NOMO-1 treated with dmso at 0.1 percent for 144 hours (cell line): Measurements from ENCODE around the gene NEU4.
A peak's percentile ranks its signal among the peaks of the same experiment; 100 is the strongest.
"Not testable (repeated sequence)": the region's sequence is repeated elsewhere in the genome, so short reads cannot be mapped to it uniquely, and the experiment has no call there.

Experiments
- DNase-seq: peaks from one replicate; lab custom pipeline; 2025; ENCODE audit not compliant: unreplicated experiment; lab: John Stamatoyannopoulos, UW

The NEU4 gene

DNA sequence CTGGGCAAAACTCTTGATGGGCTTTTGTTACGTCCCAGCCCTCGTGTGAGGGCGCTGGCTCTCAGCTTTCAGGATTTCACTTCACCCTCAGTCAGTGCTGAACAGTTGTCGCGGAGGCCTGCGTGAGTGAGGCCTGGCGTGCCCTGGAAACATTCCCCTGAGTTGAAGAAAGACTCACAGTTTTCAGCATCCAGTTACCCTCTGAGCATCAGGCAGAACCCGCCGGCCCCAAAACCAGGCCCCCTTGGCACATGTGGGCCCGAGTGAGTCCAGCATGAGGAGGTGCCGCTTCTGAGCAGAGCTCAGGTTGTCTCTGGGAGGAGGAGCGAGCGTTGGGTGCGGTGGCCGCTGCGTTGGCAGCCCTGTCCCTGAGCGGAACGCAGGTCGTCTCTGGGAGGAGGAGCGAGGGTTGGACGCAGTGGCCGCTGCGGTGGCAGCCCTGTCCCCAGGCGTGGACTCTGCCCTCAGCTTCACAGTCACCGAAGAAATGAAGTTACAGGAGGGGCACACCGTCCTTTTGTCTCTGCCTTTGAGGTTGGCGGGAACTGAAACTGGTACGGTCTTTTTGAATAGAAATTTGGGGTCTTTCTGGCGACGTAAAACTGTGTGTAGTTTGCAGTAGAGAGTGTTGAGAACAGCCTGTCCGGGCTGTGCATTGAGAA lies at the start of gene NEU4:
NEU4 (plus strand) TSS at position 473 of the 662 bp plus-strand sequence. CDS start 5,292 bp downstream, outside the sequence.
- no peak for DNase-seq

DNA sequence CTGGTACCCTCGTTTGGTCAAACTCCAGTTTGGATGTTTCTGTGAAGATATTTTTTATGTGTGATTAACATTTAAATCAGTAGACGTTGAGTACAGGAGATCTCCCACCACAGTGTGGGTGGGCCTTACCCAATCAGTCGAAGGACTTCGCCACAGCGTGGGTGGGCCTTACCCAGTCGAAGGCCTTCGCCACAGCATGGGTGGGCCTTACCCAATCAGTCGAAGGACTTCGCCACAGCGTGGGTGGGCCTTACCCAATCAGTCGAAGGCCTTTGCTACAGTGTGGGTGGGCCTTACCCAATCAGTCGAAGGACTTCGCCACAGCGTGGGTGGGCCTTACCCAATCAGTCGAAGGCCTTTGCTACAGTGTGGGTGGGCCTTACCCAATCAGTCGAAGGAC lies 49.1 kb upstream of the NEU4 start:
- not testable (repeated sequence) for DNase-seq

- no peak for DNase-seq
Observed at GRCh38 chr2:241760301-241760771, 48.7 kb upstream of the NEU4 start.

- DNase-seq: no peak
Observed at GRCh38 chr2:241762321-241762932, 46.6 kb upstream of the NEU4 start.

- peak; percentile 20 for DNase-seq
Observed at GRCh38 chr2:241762933-241763369, 46.0 kb upstream of the NEU4 start.

DNA sequence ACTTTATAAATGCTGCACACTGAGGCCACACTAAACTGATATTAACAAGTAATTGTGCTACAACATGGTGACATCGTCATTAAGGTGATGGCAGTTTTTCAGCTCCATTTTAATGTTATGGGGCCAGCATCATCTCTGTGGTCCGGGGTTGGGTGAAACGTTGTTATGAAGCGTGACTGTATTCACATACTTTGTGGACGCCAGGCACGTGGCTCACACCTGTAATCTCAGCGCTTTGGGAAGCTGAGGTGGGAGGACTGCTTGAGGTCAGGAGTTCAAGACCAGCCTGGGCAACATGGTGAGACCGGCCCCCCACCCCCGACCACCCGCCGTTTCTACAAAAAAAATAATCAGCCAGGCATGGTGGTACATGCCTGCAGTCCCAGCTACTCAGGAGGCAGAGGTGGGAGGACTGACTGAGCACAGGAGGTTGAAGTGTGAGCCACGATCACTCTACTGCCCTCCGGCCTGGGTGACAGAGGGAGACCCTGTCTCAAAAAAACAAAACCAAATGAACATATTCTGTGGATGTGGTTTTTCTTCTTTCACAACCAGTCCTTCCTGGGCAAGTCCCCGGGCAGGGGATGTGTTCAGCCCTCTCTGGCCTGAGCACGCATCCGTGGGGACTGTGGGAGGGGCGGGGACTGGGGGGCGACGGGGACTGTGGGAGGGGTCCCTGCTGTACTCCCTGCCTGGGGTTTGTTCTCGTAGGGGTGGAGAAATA lies 45.3 kb upstream of the NEU4 start:
- no peak for DNase-seq

DNA sequence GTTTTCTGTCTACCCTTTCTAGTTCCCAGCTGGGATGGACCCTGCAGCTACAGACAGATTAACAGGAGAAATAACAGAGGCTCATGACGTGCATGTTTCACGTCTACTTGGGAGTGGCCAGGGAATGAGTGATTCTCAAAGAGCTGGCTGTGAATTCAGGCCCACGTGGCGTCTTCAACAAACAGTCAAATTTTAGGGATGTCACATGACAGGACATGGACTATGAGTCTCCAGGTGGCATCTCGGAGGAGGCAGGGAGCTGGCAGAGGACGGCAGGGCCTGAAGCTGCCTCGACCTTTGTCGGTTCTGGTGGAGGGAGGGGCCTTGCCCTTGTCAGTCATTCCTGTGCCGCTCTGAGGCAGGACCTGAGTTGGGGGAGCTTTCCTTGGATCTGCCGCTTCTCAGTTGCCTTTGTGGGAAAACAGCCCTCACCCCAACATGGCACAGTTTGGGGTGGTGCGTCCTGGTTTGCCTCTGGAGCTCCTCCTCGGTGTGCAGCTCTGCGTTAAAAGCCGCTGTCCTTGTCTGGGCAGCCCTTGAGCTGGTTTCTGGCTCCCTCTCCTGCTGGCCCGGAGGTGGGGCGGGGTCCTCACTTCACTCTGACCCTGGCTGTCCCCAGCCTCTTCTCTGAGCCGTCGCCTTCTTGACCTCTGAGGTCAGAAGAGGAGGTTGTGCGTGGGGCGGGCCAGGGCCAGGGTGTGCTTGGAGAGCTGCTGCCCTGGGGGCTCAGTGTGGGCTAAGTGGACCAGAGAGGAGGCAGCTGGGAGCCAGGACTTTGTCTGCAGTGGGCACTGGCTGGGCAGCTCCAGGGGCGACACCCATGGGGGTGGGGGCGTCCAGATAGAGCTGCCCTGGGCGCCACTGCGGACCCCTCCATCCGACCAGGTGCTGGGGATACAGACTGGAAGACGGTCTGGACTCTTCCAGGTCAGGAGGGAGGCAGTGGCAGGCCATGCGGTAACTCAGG lies 44.4 kb upstream of the NEU4 start:
- DNase-seq: no peak

DNA sequence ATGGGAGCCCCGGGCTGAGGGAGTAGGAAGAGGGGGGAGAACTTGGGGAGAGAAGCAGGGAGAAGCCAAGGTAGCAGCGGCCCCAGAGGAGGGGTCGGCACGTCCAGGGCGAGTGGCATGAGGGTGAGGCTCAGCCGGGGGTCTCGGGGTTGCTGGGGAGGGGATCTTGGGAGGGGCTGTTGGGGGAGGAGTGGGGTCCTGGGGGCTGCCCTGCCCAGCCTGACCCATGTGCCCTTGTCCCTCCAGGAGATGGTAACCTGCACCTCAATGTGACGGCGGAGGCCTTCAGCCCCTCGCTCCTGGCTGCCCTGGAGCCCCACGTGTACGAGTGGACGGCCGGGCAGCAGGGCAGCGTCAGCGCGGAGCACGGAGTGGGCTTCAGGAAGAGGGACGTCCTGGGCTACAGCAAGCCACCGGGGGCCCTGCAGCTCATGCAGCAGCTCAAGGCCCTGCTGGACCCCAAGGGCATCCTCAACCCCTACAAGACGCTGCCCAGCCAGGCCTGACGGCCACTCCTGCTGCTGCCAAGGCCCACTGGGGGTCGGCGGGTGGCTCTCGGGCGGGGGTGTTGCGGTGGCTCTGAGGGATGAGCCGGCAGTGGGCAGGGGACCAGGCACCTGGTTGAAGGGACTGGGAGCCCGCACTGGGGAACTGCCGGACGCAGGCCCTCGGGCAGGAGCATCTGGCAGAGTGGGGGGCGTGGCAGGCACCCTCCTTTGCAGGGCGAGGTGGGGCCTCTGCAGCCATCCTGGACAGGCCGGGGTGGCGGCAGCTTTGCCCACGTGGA lies 41.3 kb upstream of the NEU4 start:
- DNase-seq: no peak

DNA sequence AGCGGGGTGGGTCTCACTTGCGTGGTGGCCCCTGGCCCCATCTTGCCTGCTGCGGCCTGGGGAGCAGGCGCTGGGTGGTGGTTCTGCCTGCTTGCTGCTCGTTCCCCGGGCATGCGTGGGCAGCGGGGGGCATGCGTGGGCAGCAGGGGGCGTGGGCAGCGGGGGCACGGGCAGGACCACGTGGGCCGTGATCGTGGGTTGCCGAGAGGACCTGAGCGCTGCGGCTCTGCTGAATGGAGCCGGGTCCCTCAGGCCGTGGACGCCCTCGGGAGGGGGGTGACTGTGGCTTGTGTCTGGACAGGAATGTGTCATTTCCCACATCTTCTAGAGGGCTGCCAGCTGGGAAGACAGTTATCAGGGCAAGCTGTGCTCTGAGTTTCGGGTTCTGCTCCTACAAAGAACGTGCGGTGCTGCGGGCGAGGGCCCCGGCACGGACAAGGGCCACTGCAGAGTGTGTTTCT lies 40.7 kb upstream of the NEU4 start:
- no peak for DNase-seq

DNA sequence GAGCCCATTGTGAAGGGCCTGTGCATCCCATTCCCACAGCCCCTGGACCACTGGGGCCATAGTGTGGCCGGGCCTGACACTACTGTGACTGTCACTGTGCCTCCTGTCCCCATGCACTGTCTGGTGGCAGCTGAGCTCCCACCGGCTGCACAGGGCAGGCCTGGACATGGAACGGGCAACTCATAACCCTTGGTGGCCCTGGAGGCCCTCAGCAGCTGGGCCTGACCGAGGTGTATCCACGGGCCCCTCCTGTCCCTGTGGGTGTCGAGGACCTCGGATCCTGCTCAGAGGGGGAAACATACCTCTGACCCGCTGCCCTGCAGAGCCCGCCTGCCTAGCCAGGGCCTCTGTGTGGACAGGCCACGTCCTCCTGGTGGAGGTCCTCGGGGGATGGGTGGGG lies 40.1 kb upstream of the NEU4 start:
- no peak for DNase-seq

DNA sequence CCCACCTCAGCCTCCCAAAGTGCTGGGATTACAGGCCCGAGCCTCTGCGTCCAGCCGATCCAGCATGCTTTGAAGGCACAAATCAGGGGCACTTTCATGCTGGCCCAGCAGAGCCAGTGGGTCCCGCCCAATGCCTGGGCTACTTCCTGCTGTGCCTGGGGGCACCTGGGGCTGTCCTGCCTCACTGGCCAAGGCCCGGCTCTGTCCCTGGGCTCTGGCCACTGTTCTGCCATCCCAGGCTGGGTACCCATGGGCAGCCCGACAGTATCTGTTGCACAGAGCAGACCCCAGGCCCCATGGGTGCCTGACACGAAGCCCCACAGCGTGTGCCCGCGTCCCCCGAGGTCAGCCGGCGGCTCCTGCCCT lies 39.2 kb upstream of the NEU4 start:
- no peak for DNase-seq

- no peak for DNase-seq
Observed at GRCh38 chr2:241770185-241770935, 38.6 kb upstream of the NEU4 start.

DNA sequence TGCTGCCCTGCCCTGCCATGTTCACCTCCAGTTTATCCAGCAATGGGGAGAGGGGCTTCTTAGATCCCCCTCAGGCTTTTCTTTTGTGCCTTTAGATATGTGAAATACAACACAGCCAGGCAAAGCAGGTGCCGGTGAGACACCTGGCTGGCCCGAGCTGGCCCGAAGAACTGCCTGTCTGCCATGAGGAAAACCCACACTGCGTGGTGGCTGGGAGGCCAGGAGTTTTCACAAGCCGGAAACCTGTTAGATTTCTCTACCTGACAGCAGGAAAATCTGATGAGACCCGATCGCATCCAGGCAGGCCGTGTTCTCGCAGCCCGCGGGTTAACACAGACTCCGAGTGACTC lies 38.1 kb upstream of the NEU4 start:
- no peak for DNase-seq

DNA sequence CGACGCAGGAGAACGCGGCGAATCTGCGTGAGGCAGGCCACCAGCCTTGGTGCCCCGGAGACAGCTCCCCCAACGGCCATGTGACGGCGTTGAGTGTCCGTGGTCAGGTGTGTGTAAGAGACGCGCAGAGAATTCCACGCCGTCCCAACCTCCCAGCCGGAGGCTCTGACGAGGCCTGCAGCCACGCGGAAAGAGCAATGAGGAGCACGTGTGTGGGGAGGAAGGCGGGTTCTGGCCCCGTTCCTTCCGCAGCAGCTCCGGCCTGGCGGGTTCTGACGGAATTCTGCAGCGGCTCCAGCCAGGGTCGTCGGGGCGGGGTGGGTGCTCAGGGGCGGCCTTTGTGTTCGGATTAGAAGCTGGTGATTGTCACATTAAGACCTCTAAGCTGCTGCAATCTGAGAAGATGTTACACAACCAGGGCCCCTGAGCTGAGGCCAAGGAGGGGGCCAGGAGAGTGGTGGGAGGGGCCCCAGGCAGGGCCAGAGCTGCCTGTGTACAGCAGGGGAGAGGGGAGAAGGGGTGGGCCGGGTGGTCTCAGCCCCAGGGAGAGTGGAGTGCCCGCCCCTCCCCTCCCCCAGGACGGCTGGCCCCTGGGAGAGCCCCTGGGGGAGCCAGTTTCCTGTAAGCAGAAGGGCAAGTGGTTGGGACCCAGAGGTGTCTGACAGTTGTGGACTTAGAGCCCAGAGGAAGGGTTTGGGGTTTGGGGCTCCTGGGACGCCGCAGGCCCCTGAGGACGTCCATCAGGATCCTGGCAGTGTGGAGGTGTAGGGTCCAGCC lies 37.5 kb upstream of the NEU4 start:
- peak; percentile 54 for DNase-seq

DNA sequence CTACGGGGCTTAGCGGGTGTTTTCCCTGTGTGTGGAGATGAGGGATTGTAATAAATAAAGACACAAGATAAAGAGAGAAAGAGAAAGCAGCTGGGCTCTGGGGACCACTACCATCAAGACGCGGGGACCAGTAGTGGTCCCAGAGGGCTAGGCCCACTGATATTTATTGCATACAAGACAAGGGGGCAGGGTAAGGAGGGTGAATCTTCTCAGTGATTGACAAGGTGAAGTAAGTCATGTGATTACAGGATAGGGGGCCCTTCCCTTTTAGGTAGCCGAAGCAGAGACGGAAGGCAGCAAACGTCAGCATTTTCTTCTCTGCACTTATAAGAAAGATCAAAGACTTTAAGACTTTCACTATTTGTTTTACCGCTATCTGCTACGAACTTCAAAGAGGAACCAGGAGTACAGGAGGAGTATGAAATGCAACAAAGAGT lies 36.9 kb upstream of the NEU4 start:
- DNase-seq: peak; percentile 40

GRCh38 chr2:241773511-241774418 lies 35.2 kb upstream of the NEU4 start:
- DNase-seq: no peak

GRCh38 chr2:241774419-241775222 lies 34.4 kb upstream of the NEU4 start:
- DNase-seq: no peak
